Esophagus muscularis mucosa (tissue), 4 donors: Measurements from ENCODE around the gene CFAP126. TPM values are rescaled to one million over a fixed set of nuclear protein-coding genes. Genes with fewer than 3 reads are reported as not detected.
"Not testable (repeated sequence)": the region's sequence is repeated elsewhere in the genome, so short reads cannot be mapped to it uniquely, and the experiment has no call there.

ENCODE experiments used
- DNase-seq: peaks from one replicate; pipeline ENCODE4 v3.0.0-alpha.2; 2017; ENCODE audit errors: extremely low spot score
- H3K27ac ChIP-seq, 4 donors: fragments of 200-600 bp; sonication (generic); replicated peaks in 1 of 4; 1 replicate in 3 of 4; 2 replicates in 1 of 4; pipeline ENCODE4 v1.5.1; 2016 to 2019; ENCODE audit warnings: mild to moderate bottlenecking in 1 of 4
- H3K27me3 ChIP-seq, 4 donors: fragments of 200-600 bp; sonication (generic); one replicate each; pipeline versions ENCODE4 v1.5.1 to v1.6.0; 2016 to 2019
- H3K36me3 ChIP-seq, 4 donors: fragments of 200-600 bp; sonication (generic); one replicate each; pipeline ENCODE4 v1.5.1; 2016 to 2019
- H3K4me1 ChIP-seq, 4 donors: fragments of 200-600 bp; sonication (generic); one replicate each; pipeline ENCODE4 v1.5.1; 2016 to 2019
- H3K4me3 ChIP-seq, 4 donors: fragments of 200-600 bp; sonication (generic); 1 replicate in 2 of 4; 2 replicates in 2 of 4; pipeline ENCODE4 v1.5.1; 2016 to 2019; ENCODE audit warnings: mild to moderate bottlenecking in 4 of 4, moderate library complexity in 1 of 4
- H3K9me3 ChIP-seq, 4 donors: fragments of 200-600 bp; sonication (generic); 1 replicate in 3 of 4; 2 replicates in 1 of 4; pipeline ENCODE4 v1.5.1; 2016 to 2019
- EP300 ChIP-seq: sonication (generic); formaldehyde crosslinking; IDR thresholded peaks from one replicate; pipeline ENCODE4 v1.6.1; 2017; ENCODE audit warnings: antibody characterized with exemption
- POLR2A ChIP-seq: fragments of 450-650 bp; IDR thresholded peaks from one replicate; pipeline ENCODE4 v1.6.1; 2017; ENCODE audit warnings: antibody characterized with exemption, moderate library complexity, mild to moderate bottlenecking, low read depth
- POLR2AphosphoS5 ChIP-seq, 2 donors: sonication (generic); formaldehyde crosslinking; IDR thresholded peaks; one replicate each; pipeline ENCODE4 v1.6.1; 2017; ENCODE audit warnings: antibody characterized with exemption in 2 of 2
- WGBS: methylation state at CpG from one replicate; pipeline ENCODE4 v1.1.5; 2018; 5-methylcytosine and 5-hydroxymethylcytosine counted together
- intact Hi-C: fragments of 100-400 bp; cut with DNase I; formaldehyde crosslinking; loops from one replicate; pipeline ENCODE4 v1.15.1; 2023
- total RNA-seq, 4 donors: library from RNA; depleted of rRNA; stranded (reverse); fragments of >200 nt; gene quantifications; one replicate each; pipeline versions ENCODE4 v1.1.0 to v1.2.1, GENCODE V29; 2016
- TF ChIP-seq, protein P1 (sequence below), 3 experiments: fragments of 200-600 bp in 2 of 3; fragments of 450-650 bp in 1 of 3; sonication (generic) in 2 of 3; IDR thresholded peaks; one replicate each; pipeline ENCODE4 v1.5.1; 2017 to 2019; ENCODE audit warnings: antibody characterized with exemption in 3 of 3, mild to moderate bottlenecking in 2 of 3, moderate library complexity in 1 of 3

Gene CFAP126
- total RNA-seq, 4 donors from 2014 or later, result not detected

DNA sequence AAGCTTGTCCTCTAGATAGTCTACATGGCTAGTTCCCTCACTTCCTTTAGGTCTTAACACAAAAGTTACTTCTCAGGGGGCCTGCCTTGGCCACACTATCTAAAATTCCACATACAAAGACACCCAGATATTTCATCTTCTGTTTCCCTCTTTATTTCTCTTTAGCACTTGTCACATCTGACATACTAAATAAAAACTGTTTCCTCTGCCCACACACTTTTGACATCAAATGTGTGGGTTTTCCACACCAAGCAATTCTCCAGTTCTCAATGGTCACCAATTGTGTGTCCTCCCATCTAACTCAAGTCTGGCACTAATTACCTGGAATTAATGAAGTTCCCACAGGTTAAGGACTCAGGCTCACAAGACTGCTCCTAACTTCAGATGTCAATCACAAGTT, 25.5 kb upstream of the CFAP126 start:
- intact Hi-C loops, result no loop called here
- no peaks in the 10 kb centered on the region for H3K9me3 ChIP-seq
- no peak overlapping the region for H3K27ac ChIP-seq
- peaks cover 8 to 15% (median 11%) of the 10 kb centered on the region in 4 donors for H3K4me1 ChIP-seq
- no peak overlapping the region for H3K4me3 ChIP-seq
- no peak for DNase-seq
- no peaks in the 10 kb centered on the region for H3K27me3 ChIP-seq
- H3K36me3 ChIP-seq, result no peaks in the 10 kb centered on the region
- TF ChIP-seq POLR2AphosphoS5 (IDR thresholded peaks at IDR 0.05) (no peak), POLR2A (no peak), EP300 (no peak)
- TF ChIP-seq, protein P1, sequence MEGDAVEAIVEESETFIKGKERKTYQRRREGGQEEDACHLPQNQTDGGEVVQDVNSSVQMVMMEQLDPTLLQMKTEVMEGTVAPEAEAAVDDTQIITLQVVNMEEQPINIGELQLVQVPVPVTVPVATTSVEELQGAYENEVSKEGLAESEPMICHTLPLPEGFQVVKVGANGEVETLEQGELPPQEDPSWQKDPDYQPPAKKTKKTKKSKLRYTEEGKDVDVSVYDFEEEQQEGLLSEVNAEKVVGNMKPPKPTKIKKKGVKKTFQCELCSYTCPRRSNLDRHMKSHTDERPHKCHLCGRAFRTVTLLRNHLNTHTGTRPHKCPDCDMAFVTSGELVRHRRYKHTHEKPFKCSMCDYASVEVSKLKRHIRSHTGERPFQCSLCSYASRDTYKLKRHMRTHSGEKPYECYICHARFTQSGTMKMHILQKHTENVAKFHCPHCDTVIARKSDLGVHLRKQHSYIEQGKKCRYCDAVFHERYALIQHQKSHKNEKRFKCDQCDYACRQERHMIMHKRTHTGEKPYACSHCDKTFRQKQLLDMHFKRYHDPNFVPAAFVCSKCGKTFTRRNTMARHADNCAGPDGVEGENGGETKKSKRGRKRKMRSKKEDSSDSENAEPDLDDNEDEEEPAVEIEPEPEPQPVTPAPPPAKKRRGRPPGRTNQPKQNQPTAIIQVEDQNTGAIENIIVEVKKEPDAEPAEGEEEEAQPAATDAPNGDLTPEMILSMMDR (IDR thresholded peaks at IDR 0.05), result no peak

DNA sequence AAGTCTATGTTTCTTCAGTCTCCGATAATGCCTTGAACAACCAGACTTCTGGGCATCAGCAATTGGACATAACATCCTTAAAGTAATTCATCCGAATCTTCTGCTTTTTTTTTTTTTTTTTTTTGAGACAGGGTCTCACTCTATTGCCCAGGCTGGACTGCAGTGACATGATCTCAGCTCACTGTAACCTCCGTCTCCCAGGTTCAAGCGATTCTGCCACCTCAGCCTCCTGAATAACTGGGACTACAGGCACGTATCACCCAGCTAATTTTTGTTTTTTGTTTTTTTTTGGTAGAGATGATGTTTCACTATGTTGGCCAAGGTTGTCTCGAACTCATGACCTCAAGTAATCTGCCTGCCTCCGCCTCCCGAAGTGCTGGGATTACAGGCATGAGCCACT, 23.9 kb upstream of the CFAP126 start:
- Histone ChIP-seq H3K4me3 (no peak overlapping the region), H3K27ac (no peak overlapping the region), H3K4me1 (peaks cover 8 to 15% (median 11%) of the 10 kb centered on the region in 4 donors), H3K27me3 (no peaks in the 10 kb centered on the region), H3K36me3 (no peaks in the 10 kb centered on the region), H3K9me3 (no peaks in the 10 kb centered on the region)
- 93% methylated on average over 8 of the region's 8 CpGs for WGBS
- no peak for DNase-seq
- intact Hi-C loops, result no loop called here
- TF ChIP-seq POLR2A (no peak), EP300 (no peak), POLR2AphosphoS5 (IDR thresholded peaks at IDR 0.05) (no peak)
- TF ChIP-seq, protein P1 (IDR thresholded peaks at IDR 0.05), result no peak

DNA sequence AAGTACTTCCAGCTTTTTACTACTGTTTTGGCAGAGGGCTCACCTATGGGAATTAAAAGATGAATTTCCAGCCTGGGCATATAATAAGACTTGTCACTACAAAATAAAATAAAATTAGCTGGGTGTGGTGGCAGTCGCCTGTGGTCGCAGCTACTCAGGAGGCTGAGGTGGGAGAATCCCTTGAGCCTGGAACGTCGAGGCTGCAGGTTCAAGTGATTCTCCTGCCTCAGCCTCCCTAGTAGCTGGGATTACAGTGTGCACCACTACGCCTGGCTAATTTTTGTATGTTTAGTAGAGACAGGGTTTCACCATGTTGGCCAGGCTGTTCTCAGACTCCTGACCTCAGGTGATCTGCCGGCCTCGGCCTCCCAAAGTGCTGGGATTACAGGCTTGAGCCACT, 23.5 kb upstream of the CFAP126 start:
- H3K4me3 ChIP-seq, result not testable (repeated sequence)
- WGBS, result 96% methylated on average over 7 of the region's 7 CpGs

DNA sequence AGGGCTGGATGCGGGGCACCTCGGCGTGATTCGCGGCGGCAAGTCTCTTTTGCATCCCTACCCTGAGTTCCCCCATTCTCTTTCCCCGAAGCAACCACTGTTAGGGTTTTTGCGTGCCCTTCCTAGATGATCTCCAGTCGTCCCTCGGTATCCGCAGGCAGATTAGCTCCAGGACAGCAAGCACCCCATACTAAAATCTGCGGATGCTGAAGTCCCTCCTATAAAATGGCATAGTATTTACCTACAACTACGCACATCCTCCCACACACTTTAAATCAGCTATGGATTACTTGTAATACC, 22.8 kb upstream of the CFAP126 start:
- intact Hi-C loops, result no loop called here
- Histone ChIP-seq H3K9me3 (no peaks in the 10 kb centered on the region), H3K4me3 (peak overlapping the region; percentile 57 to 86 (median 71)), H3K4me1 (peaks cover 8 to 15% (median 11%) of the 10 kb centered on the region in 4 donors), H3K36me3 (no peaks in the 10 kb centered on the region), H3K27ac (peak overlapping the region; percentile 86 to 92 (median 92)), H3K27me3 (no peaks in the 10 kb centered on the region)
- WGBS, result 5% methylated on average over 11 of the region's 13 CpGs
- DNase-seq, result peak; percentile 92
- TF ChIP-seq, protein P1 (IDR thresholded peaks at IDR 0.05), result no peak
- TF ChIP-seq POLR2A (no peak), POLR2AphosphoS5 (IDR thresholded peaks at IDR 0.05) (no peak), EP300 (no peak)

More for the DNA sequence above, 23.5 kb upstream of the CFAP126 start:
- DNase-seq, intact Hi-C loops, H3K27ac ChIP-seq, H3K27me3 ChIP-seq, H3K9me3 ChIP-seq, H3K36me3 ChIP-seq: not testable (repeated sequence)
- peaks cover 8 to 15% (median 11%) of the 10 kb centered on the region in 4 donors for H3K4me1 ChIP-seq

DNA sequence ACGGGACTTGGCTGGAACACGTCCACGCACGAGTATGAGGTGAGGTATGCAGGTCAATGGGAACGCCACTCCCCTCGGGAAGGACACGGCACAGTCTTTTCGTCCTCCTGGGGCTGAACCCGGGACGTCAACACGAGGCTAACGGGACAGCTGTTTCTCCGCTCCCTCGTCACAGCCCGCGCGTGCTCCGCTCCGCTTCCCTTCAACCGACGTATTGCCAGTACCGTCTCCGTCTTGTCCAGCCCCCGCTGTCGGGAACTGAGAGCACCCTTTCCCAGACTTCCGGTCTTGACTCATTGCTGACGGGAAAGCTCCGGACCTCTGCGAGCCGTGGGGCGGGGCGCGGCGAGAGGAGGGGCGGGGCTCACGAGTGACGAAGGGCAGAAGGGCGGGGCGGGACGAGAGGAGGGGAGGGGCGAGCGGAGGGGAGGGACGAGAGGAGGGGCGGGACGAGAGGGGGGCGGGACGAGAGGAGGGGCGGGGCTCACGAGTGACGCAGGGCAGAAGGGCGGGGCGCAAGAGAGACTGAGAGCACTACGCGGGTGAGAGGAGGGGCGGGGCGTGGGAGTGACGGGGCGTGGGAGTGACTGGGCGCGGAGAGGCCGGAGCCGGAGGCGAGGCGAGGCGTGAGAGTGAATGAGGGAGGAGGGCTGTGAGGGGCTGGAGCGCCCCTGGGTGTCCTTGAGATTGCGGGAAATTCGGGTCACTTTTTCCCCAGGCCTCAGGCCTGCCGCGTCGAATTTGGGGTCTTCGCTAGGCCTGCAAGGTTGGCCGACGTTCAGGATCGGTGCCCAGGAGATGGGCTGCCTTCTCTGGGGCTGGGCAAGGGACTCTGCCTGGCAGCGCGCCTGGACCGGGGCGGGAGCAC, 22.2 kb upstream of the CFAP126 start:
- peak; percentile 99 for DNase-seq
- Histone ChIP-seq H3K36me3 (no peaks in the 10 kb centered on the region), H3K9me3 (no peaks in the 10 kb centered on the region), H3K4me3 (peak overlapping the region; percentile 57 to 86 (median 71)), H3K27me3 (no peaks in the 10 kb centered on the region), H3K27ac (peak overlapping the region; percentile 91 to 93 (median 92)), H3K4me1 (peaks cover 8 to 15% (median 11%) of the 10 kb centered on the region in 4 donors)
- intact Hi-C loops, result loop anchor here (10.0 kb wide), 1 partner anchor 195 kb away; the partner anchor contains the start of gene ADAMTS4
- 1% methylated on average over 46 of the region's 79 CpGs for WGBS
- TF ChIP-seq EP300 (peak; percentile 100), POLR2AphosphoS5 (IDR thresholded peaks at IDR 0.05) (peak; percentile 99 to 100), POLR2A (peak; percentile 77)
- TF ChIP-seq, protein P1 (IDR thresholded peaks at IDR 0.05), result no peak

DNA sequence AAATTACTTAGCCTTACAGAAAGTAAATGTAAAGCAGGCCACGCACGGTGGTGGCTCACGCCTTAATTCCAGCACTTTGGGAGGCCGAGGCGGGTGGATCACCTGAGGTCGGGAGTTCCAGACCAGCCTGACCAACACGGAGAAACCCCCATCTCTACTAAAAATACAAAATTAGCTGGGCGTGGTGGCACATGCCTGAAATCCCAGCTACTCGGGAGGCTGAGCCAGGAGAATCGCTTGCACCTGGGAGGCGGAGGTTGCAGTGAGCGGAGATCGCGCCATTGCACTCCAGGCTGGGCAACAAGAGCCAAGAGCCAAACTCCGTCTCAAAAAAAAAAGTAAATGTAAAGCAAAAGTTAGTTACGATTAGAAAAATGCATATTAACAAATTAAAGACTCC, 21.5 kb upstream of the CFAP126 start:
- Histone ChIP-seq H3K27ac (peak overlapping the region; percentile 91 to 93 (median 92)), H3K4me3 (peak overlapping the region; percentile 57 to 86 (median 71)), H3K4me1 (peaks cover 8 to 15% (median 11%) of the 10 kb centered on the region in 4 donors)
- H3K9me3 ChIP-seq, H3K36me3 ChIP-seq, DNase-seq, H3K27me3 ChIP-seq: not testable (repeated sequence)
- intact Hi-C loops, result loop anchor here (10.0 kb wide), 1 partner anchor 194 kb away; the partner anchor contains the start of gene ADAMTS4
- WGBS, result 71% methylated on average over 16 of the region's 16 CpGs
